Cardiac fibroblast (primary cell): Measurements from ENCODE around the gene CAPN11.

Experiments
- DNase-seq, 2 donors: peaks; one replicate each; pipeline versions ENCODE4 v3.0.0 to v3.0.0-alpha.2; 2010; ENCODE audit warnings: low read depth in 2 of 2
- H3K4me3 ChIP-seq, 2 donors: replicated peaks in 1 of 2; 1 replicate in 1 of 2; 2 replicates in 1 of 2; pipeline ENCODE4 v1.5.1; 2011; ENCODE audit warnings: low read depth in 2 of 2, low read length in 2 of 2, mild to moderate bottlenecking in 2 of 2, moderate library complexity in 1 of 2
- CTCF ChIP-seq: IDR thresholded peaks from one replicate; pipeline ENCODE4 v1.5.1; 2011; ENCODE audit warnings: low read depth, mild to moderate bottlenecking, low read length, inconsistent platforms

Gene CAPN11

GRCh38 chr6:44156494-44157151, 2.0 kb upstream of the CAPN11 start:
- TF ChIP-seq CTCF: no peak
- no peak overlapping the region for H3K4me3 ChIP-seq
- DNase-seq: no peak

GRCh38 chr6:44157152-44157521, 1.5 kb upstream of the CAPN11 start:
- no peak for TF ChIP-seq CTCF

GRCh38 chr6:44161997-44162338, 3.3 kb downstream of the CAPN11 start:
- no peak for TF ChIP-seq CTCF

More at GRCh38 chr6:44157152-44157521, 1.5 kb upstream of the CAPN11 start:
- no peak overlapping the region for H3K4me3 ChIP-seq
- DNase-seq: no peak

GRCh38 chr6:44162876-44163625, 4.4 kb downstream of the CAPN11 start:
- no peak for DNase-seq

More at GRCh38 chr6:44161997-44162338, 3.3 kb downstream of the CAPN11 start:
- peak in 1 of 2 donors; percentile 77 for DNase-seq
- H3K4me3 ChIP-seq: no peak overlapping the region

GRCh38 chr6:44166116-44166515, 7.5 kb downstream of the CAPN11 start:
- no peak for TF ChIP-seq CTCF
- no peak overlapping the region for H3K4me3 ChIP-seq
- DNase-seq: no peak

More at GRCh38 chr6:44162876-44163625, 4.4 kb downstream of the CAPN11 start:
- no peak overlapping the region for H3K4me3 ChIP-seq
- no peak for TF ChIP-seq CTCF

- TF ChIP-seq CTCF: no peak
- no peak overlapping the region for H3K4me3 ChIP-seq
- no peak for DNase-seq
Observed at GRCh38 chr6:44166591-44167184, 8.1 kb downstream of the CAPN11 start.
